HEK293T (cell line): ENCODE results near the gene NR2C2.
A peak's percentile ranks its signal among the peaks of the same experiment; 100 is the strongest.

Source experiments
- CTCF ChIA-PET: fragments of 350-600 bp; formaldehyde crosslinking; extraction: SDS; loops from one replicate; lab custom pipeline; 2021; ENCODE audit warnings: antibody characterized with exemption, inconsistent platforms; lab: Yijun Ruan, JAX
- POLR2A ChIA-PET: fragments of 350-600 bp; formaldehyde crosslinking; extraction: SDS; loops from one replicate; lab custom pipeline; 2020; ENCODE audit warnings: antibody characterized with exemption, inconsistent platforms; lab: Yijun Ruan, JAX
- DNase-seq: peaks from one replicate; pipeline ENCODE4 v3.0.0; 2012; ENCODE audit warnings: mixed read lengths; ENCODE audit errors: extremely low spot score
- ARNT ChIP-seq: fragments of 450-650 bp; IDR thresholded peaks from 2 replicates; pipeline ENCODE4 v1.6.1; 2017; ENCODE audit warnings: mild to moderate bottlenecking
- BHLHE40 ChIP-seq: fragments of 450-650 bp; IDR thresholded peaks from 2 replicates; pipeline ENCODE4 v1.6.1; 2016; ENCODE audit warnings: mild to moderate bottlenecking, moderate library complexity, borderline replicate concordance
- CTBP1 ChIP-seq: fragments of 450-650 bp; IDR thresholded peaks from 2 replicates; pipeline ENCODE4 v1.6.1; 2016; ENCODE audit warnings: borderline replicate concordance
- ELF4 ChIP-seq: fragments of 450-650 bp; IDR thresholded peaks from 2 replicates; pipeline ENCODE4 v1.6.1; 2017; ENCODE audit warnings: antibody characterized with exemption
- FOXA1 ChIP-seq: fragments of 450-650 bp; IDR thresholded peaks from 2 replicates; pipeline ENCODE4 v1.6.1; 2016; ENCODE audit warnings: mild to moderate bottlenecking
- FOXK2 ChIP-seq: fragments of 450-650 bp; IDR thresholded peaks from 2 replicates; pipeline ENCODE4 v1.6.1; 2016; ENCODE audit warnings: mild to moderate bottlenecking
- FOXM1 ChIP-seq: fragments of 450-650 bp; IDR thresholded peaks from 2 replicates; pipeline ENCODE4 v1.6.1; 2017; ENCODE audit warnings: mild to moderate bottlenecking, borderline replicate concordance
- HDGF ChIP-seq: fragments of 450-650 bp; IDR thresholded peaks from 2 replicates; pipeline ENCODE4 v1.6.1; 2017; ENCODE audit warnings: antibody characterized with exemption, borderline replicate concordance
- L3MBTL2 ChIP-seq: fragments of 450-650 bp; conservative IDR thresholded peaks from 2 replicates; pipeline ENCODE4 v1.6.1; 2016; ENCODE audit warnings: mild to moderate bottlenecking
- LEF1 ChIP-seq: fragments of 450-650 bp; IDR thresholded peaks from 2 replicates; pipeline ENCODE4 v1.6.1; 2017; ENCODE audit warnings: mild to moderate bottlenecking, borderline replicate concordance
- NFRKB ChIP-seq: fragments of 450-650 bp; IDR thresholded peaks from 2 replicates; pipeline ENCODE4 v1.6.1; 2016; ENCODE audit warnings: mild to moderate bottlenecking, moderate library complexity
- PKNOX1 ChIP-seq: fragments of 450-650 bp; IDR thresholded peaks from 2 replicates; pipeline ENCODE4 v1.6.1; 2016
- SP1 ChIP-seq: fragments of 450-650 bp; IDR thresholded peaks from 2 replicates; pipeline ENCODE4 v1.6.1; 2017
- SUZ12 ChIP-seq: fragments of 450-650 bp; IDR thresholded peaks from 2 replicates; pipeline ENCODE4 v1.6.1; 2016; ENCODE audit warnings: mild to moderate bottlenecking
- TARDBP ChIP-seq: fragments of 450-650 bp; IDR thresholded peaks from 2 replicates; pipeline ENCODE4 v1.6.1; 2016
- ZNF384 ChIP-seq: fragments of 450-650 bp; IDR thresholded peaks from 2 replicates; pipeline ENCODE4 v1.6.1; 2016

NR2C2 gene

DNA sequence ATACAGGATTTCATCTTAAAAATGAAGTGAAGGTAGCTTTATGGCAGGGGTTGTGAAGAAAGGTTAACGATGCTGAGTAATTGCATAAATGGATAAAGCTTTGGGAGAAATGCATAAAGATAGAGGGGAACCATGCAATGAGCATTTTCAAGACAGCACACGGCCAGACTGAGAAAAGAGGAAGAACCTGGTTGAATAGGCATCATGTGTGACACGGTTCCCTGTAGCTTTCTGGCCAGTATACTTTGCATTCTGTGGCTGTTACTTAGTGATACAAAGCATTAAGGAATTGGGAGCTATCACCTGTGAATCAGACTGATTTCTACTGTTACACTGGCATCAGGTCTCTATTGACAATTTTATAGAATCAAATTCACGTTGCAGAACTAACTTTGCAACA, 33.3 kb downstream of the NR2C2 start:
- POLR2A ChIA-PET: no interaction called here
- CTCF ChIA-PET: interaction anchor here (1.3 kb wide), 1 partner anchor 15 kb away, joined by 3 read pairs; no protein-coding TSS in a partner anchor
- TF ChIP-seq HDGF (no peak), SP1 (no peak), L3MBTL2 (no peak), PKNOX1 (no peak), NFRKB (no peak), FOXM1 (no peak), ZNF384 (no peak), CTBP1 (no peak), ELF4 (no peak), BHLHE40 (no peak), FOXK2 (no peak), LEF1 (no peak), FOXA1 (no peak), TARDBP (no peak), ARNT (no peak), SUZ12 (no peak)
- DNase-seq: no peak

DNA sequence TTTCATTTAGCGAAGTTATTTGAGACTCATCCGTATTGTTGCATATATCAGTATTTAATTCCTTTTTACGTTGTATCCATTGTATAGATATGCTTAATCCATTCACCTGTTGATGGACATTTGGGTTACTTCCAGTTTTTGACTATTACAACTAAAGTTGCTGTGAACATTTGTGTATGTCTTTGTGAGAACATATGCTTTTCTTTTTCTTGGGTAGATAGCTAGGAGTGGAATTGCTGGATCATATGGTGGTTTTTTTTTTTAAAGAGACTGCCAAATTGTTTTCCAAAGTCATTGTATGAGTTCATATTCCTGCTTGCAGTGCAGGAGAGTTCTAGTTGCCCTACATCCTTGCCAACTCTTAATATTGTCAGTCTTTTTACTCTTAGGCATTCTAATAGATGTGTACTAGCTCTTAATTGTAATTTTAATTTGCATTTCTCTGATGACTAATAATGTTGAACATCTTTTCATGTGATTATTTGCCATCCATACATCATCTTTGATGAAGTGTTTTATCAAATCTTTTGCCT, 37.3 kb downstream of the NR2C2 start:
- DNase-seq: no peak
- POLR2A ChIA-PET: interaction anchor here (1.7 kb wide), 1 partner anchor 80 kb away, joined by 5 read pairs; the partner anchor contains the start of gene MRPS25
- CTCF ChIA-PET: no interaction called here
- TF ChIP-seq LEF1: no peak
- no peak for TF ChIP-seq ELF4
- no peak for TF ChIP-seq ZNF384
- TF ChIP-seq FOXK2: no peak
- TF ChIP-seq NFRKB: no peak
- TF ChIP-seq BHLHE40: no peak
- TF ChIP-seq CTBP1: no peak
- TF ChIP-seq PKNOX1: no peak

DNA sequence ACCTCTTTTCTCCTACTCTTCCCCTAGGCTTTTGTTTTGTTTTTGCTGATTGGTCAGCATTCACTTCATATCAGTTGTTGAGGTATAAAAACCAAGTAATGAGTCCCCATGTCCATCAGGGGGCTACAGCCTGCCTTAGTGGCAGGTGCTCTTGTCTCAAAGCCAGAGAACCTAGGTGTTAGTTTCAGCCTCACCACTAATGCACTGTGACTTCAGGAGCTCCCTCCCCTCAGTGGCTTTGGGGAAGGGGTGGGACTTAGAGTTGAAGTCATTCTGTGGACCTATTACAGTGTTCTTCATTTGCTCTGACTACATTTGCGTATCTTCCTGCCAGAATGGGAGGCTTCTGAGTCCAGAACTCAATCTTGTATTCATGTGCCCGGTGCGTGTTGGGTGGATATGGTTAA, 41.6 kb downstream of the NR2C2 start:
- ChIA-PET POLR2A (no interaction called here), CTCF (interaction anchor here (0.6 to 0.7 kb wide), 2 partner anchors 75 to 198 kb away, joined by 4 to 6 read pairs; no protein-coding TSS in a partner anchor)
- peak; percentile 73 for TF ChIP-seq PKNOX1
- no peak for TF ChIP-seq LEF1
- peak; percentile 48 for DNase-seq

DNA sequence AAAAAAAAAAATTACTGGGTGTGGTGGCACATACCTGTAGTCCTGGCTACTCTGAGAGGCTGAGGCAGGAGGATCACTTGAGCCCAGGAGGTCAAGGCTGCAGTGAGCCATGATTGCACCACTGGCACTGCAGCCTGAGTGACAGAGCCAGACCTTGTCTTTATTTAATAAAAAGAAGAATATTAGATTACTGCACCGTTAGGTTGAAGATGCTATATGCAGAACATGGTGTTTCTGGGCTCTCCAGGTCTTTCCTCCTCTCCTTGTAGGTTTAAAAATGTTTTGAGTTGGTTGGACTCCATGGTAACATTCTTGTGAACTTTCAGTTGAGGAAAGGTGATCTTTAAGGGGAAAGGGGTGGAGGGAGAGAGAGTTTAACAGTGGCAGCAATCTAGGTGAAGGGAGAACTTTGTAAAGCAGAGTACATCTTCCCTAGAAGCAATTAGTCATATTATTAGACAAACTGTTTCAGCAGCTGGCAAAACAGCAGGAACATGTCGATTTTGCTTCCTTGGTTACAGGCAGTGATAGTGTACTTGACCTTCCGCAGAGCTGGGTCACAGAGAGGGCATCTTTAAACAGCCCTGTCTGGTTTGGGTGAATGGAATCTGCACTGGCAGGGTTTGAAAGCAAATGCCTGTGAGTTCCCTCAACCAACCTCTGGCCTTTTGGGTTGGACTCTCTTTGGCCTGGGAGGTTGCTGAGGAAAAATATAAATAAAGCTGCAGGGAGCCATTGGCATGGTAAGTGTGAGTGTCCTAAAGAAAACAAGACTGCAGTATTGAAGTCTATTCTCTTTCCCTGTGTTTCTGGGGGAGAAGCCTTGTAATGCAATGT, 42.8 kb downstream of the NR2C2 start:
- ChIA-PET POLR2A (no interaction called here), CTCF (interaction anchor here (0.7 kb wide), 1 partner anchor 76 kb away, joined by 6 read pairs; no protein-coding TSS in a partner anchor)
- DNase-seq: peak; percentile 11
- TF ChIP-seq FOXK2 (no peak), FOXA1 (no peak), PKNOX1 (no peak), CTBP1 (no peak), TARDBP (no peak), ZNF384 (no peak), FOXM1 (no peak), L3MBTL2 (no peak), SUZ12 (no peak), NFRKB (no peak)

GRCh38 chr3:14990780-14991148, 43.4 kb downstream of the NR2C2 start:
- CTCF ChIA-PET: no interaction called here
- POLR2A ChIA-PET: no interaction called here
- no peak for DNase-seq
- TF ChIP-seq ELF4 (no peak), NFRKB (no peak), LEF1 (no peak), ARNT (no peak), PKNOX1 (no peak), SUZ12 (no peak), FOXM1 (no peak), ZNF384 (no peak), L3MBTL2 (no peak), SP1 (no peak), CTBP1 (no peak), HDGF (no peak), FOXK2 (no peak), TARDBP (no peak), FOXA1 (no peak)
